ENCODE results near the gene FEM1B. TPM values are rescaled to one million over a fixed set of nuclear protein-coding genes. Genes with fewer than 3 reads are reported as not detected.

Gene FEM1B
- total and polyA plus RNA-seq, 7 donors: 11.4 to 64.2 (median 54.7) TPM

- no peak for DNase-seq
- Histone ChIP-seq H3K9me3 (no peaks in the 10 kb centered on the region), H3K36me3 (no peaks in the 10 kb centered on the region), H3K4me1 (peaks cover 0 to 7% (median 0%) of the 10 kb centered on the region in 4 donors), H3K4me3 (no peak overlapping the region), H3K27ac (no peak overlapping the region), H3K27me3 (no peaks in the 10 kb centered on the region)
- WGBS, 2 donors: 61 to 74% methylated on average over 10 of the region's 10 CpGs
- intact Hi-C loops (cut with DNase I): no loop called here
- TF ChIP-seq CTCF (IDR thresholded peaks at IDR 0.05) (no peak), POLR2AphosphoS5 (IDR thresholded peaks at IDR 0.05) (no peak), EP300 (IDR thresholded peaks at IDR 0.05) (no peak), POLR2A (IDR thresholded peaks at IDR 0.05) (no peak)
Measured at GRCh38 chr15:68330901-68331300, 53.4 kb downstream of the FEM1B start.

GRCh38 chr15:68332266-68332665 lies 54.7 kb downstream of the FEM1B start:
- Histone ChIP-seq H3K4me3 (no peak overlapping the region), H3K36me3 (no peaks in the 10 kb centered on the region), H3K27ac (no peak overlapping the region), H3K9me3 (no peaks in the 10 kb centered on the region), H3K4me1 (peaks cover 0 to 7% (median 0%) of the 10 kb centered on the region in 4 donors), H3K27me3 (no peaks in the 10 kb centered on the region)
- intact Hi-C loops (cut with DNase I): no loop called here
- TF ChIP-seq POLR2A (IDR thresholded peaks at IDR 0.05): no peak
- TF ChIP-seq CTCF (IDR thresholded peaks at IDR 0.05): no peak
- no peak for TF ChIP-seq EP300 (IDR thresholded peaks at IDR 0.05)
- TF ChIP-seq POLR2AphosphoS5 (IDR thresholded peaks at IDR 0.05): no peak
- no peak for DNase-seq
- WGBS, 2 donors: 92 to 93% methylated on average over 21 of the region's 21 CpGs

- WGBS, 2 donors: 68 to 74% methylated on average over 8 of the region's 8 CpGs
- DNase-seq: peak; percentile 80
- intact Hi-C loops (cut with DNase I): no loop called here
Measured at GRCh38 chr15:68333775-68334470, 56.4 kb downstream of the FEM1B start.

GRCh38 chr15:68334661-68335124 lies 57.1 kb downstream of the FEM1B start:
- Histone ChIP-seq H3K4me3 (no peak overlapping the region), H3K27me3 (no peaks in the 10 kb centered on the region), H3K9me3 (no peaks in the 10 kb centered on the region), H3K4me1 (peaks cover 0 to 7% (median 0%) of the 10 kb centered on the region in 4 donors), H3K27ac (peak overlapping the region in 1 of 4 donors; percentile 1), H3K36me3 (no peaks in the 10 kb centered on the region)
- DNase-seq: no peak
- WGBS, 2 donors: 67 to 73% methylated on average over 9 of the region's 9 CpGs
- intact Hi-C loops (cut with DNase I): no loop called here
- TF ChIP-seq POLR2AphosphoS5 (IDR thresholded peaks at IDR 0.05) (no peak), CTCF (IDR thresholded peaks at IDR 0.05) (no peak), EP300 (IDR thresholded peaks at IDR 0.05) (no peak), POLR2A (IDR thresholded peaks at IDR 0.05) (no peak)

More at GRCh38 chr15:68333775-68334470, 56.4 kb downstream of the FEM1B start:
- TF ChIP-seq POLR2AphosphoS5 (IDR thresholded peaks at IDR 0.05) (no peak), EP300 (IDR thresholded peaks at IDR 0.05) (no peak), CTCF (IDR thresholded peaks at IDR 0.05) (no peak), POLR2A (IDR thresholded peaks at IDR 0.05) (no peak)
- Histone ChIP-seq H3K4me1 (peaks cover 0 to 7% (median 0%) of the 10 kb centered on the region in 4 donors), H3K36me3 (no peaks in the 10 kb centered on the region), H3K27ac (no peak overlapping the region), H3K27me3 (no peaks in the 10 kb centered on the region), H3K4me3 (no peak overlapping the region), H3K9me3 (no peaks in the 10 kb centered on the region)

Measured in sigmoid colon (tissue), 7 donors.